ENCODE results near the gene FRMPD4. TPM values are rescaled to one million over a fixed set of nuclear protein-coding genes. Genes with fewer than 3 reads are reported as not detected.

Gene FRMPD4
- total and polyA plus RNA-seq, 9 donors = 0.01 to 0.20 (median 0.05) TPM; not detected in 6

DNA sequence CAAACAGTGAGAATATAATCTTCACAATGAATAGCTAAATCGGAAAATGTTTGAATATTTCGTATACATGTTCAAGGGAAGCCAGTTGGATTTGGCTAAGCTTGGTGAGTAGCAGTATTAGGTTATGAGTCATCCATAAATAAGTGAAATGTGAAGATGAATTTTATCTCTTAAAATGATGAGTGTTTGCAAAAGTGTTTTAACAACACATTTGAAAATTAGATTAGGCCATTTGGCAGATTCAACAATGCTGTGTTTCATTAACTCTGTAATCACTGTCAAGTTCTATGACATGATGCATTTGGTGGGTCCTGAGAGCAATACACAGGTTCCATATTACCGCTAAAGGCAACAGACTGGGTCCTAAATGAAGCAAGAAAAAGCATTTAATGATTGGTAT lies 351.1 kb downstream of the FRMPD4 start:
- no peaks in the 10 kb centered on the region for H3K27me3 ChIP-seq
- TF ChIP-seq CTCF (IDR thresholded peaks at IDR 0.05) = no peak
- no peak for TF ChIP-seq POLR2A (IDR thresholded peaks at IDR 0.05)
- TF ChIP-seq EP300 (IDR thresholded peaks at IDR 0.05) = no peak
- no peak overlapping the region for H3K4me3 ChIP-seq
- no peaks in the 10 kb centered on the region for H3K4me1 ChIP-seq (ENCODE audit: insufficient read depth)
- no peaks in the 10 kb centered on the region for H3K36me3 ChIP-seq
- no peak for DNase-seq
- H3K9me3 ChIP-seq = no peaks in the 10 kb centered on the region
- H3K27ac ChIP-seq = no peak overlapping the region
- intact Hi-C loops (cut with DNase I) = no loop called here
- WGBS, 3 donors = 28 to 35% (median 34%) methylated on average over 3 of the region's 3 CpGs

DNA sequence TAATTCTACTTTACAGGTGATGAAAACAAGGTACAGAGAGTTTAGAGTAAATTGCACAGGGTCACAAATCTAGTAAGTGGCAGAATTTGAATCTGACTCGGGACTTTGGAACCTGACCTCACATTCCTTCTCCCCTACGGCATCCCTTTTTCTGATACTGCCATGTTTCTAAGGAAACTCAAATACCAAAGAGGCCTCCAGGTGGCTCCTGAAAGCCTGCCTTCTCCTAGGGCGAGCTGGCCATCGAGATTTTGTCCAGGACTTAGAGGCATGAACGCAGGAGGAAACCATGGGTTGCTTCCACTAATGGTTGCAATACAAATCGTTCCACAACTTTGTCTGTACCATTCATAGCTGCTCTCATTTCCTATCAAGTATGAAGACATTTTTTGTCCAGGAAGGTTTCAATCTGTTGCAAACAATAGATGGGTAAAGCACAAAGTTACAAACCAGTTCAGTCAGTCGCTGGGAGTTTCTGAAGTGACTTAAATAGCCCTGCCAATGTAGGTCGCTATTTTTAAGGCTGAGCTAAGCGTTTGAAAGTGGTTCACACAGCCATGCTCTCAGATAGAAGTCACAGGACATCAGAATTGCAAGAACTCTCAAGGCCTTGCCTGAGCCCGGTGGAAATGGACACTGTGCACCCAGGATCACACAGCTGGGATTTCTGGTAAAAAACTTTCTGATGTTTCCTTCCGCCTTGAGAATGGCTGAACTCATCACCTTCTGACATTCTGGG lies 356.3 kb downstream of the FRMPD4 start:
- intact Hi-C loops (cut with DNase I) = no loop called here
- TF ChIP-seq CTCF (IDR thresholded peaks at IDR 0.05) (no peak), EP300 (IDR thresholded peaks at IDR 0.05) (no peak), POLR2A (IDR thresholded peaks at IDR 0.05) (no peak)
- H3K36me3 ChIP-seq = no peaks in the 10 kb centered on the region
- no peaks in the 10 kb centered on the region for H3K27me3 ChIP-seq
- no peaks in the 10 kb centered on the region for H3K9me3 ChIP-seq
- no peak overlapping the region for H3K4me3 ChIP-seq
- no peaks in the 10 kb centered on the region for H3K4me1 ChIP-seq (ENCODE audit: insufficient read depth)
- no peak overlapping the region for H3K27ac ChIP-seq
- no peak for DNase-seq
- WGBS, 3 donors = 67 to 78% (median 76%) methylated on average over 11 of the region's 11 CpGs

DNA sequence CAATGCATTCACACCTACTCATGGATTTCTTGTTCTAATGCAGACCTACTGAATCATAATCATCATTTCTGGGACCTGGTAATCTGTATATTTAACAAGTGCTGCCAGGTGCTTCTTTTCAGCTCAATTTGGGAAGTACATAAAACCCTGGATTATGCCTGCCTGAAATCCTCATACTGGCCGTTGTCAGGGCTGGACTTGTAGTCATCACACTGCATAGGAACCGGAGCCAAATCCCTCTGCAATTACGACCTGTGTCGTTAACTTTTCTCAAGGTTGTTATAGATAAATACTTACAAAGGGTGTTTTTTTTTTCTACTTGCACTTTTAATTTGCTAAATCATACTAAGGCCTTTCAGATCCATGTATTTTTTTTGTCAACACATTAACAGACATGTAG lies 358.1 kb downstream of the FRMPD4 start:
- no peaks in the 10 kb centered on the region for H3K9me3 ChIP-seq
- WGBS, 3 donors = 44 to 53% (median 45%) methylated on average over 4 of the region's 4 CpGs
- no peaks in the 10 kb centered on the region for H3K36me3 ChIP-seq

DNA sequence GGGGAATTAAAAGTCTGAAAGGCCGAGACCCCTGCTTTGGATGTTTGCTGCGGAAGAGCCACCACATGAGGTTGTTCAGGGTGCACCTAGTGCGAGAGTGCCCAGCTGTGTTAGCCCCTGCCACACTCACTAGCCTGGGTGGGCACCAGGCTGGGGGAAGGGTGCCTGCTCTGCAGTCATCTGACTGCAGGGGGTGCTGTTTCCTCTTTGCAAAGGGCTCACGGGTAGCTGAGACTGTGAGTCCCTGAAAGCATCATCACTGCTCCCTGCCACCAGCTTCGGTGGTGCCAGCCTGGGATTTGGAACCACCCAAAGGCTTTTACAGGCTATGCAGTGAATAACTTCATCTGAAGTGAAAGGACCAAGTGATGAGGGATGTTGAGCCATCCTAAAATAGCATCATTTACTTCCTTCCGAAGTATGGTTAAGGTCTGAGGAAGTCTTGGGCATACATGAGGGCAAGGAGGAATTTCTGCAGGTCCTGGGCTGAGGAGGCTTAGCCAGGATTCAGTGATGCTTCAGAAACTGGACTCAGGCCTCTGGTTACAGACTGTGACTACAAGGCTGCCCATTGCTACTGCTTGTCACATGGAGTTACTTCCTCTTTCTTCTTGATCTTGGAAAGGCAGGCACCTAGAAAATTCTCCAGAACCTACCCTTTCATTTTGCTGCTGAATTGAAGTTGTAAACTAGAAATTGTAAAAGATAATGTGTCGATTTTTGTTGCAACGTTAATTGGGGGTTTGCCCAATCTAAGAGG lies 359.7 kb downstream of the FRMPD4 start:
- Histone ChIP-seq H3K27me3 (no peaks in the 10 kb centered on the region), H3K27ac (no peak overlapping the region), H3K36me3 (no peaks in the 10 kb centered on the region), H3K4me3 (no peak overlapping the region), H3K9me3 (no peaks in the 10 kb centered on the region), H3K4me1 (ENCODE audit: insufficient read depth) (no peaks in the 10 kb centered on the region)
- no peak for DNase-seq
- TF ChIP-seq POLR2A (IDR thresholded peaks at IDR 0.05) (no peak), EP300 (IDR thresholded peaks at IDR 0.05) (no peak), CTCF (IDR thresholded peaks at IDR 0.05) (no peak)
- 57 to 69% (median 68%) methylated on average over 8 of the region's 8 CpGs for WGBS, 3 donors
- intact Hi-C loops (cut with DNase I) = no loop called here

More for the DNA sequence above, 358.1 kb downstream of the FRMPD4 start:
- Histone ChIP-seq H3K27ac (no peak overlapping the region), H3K27me3 (no peaks in the 10 kb centered on the region), H3K4me1 (ENCODE audit: insufficient read depth) (no peaks in the 10 kb centered on the region), H3K4me3 (no peak overlapping the region)
- no peak for TF ChIP-seq POLR2A (IDR thresholded peaks at IDR 0.05)
- TF ChIP-seq CTCF (IDR thresholded peaks at IDR 0.05) = no peak
- TF ChIP-seq EP300 (IDR thresholded peaks at IDR 0.05) = no peak
- intact Hi-C loops (cut with DNase I) = no loop called here
- no peak for DNase-seq
